GM18868 (cell line): ENCODE measurements around the gene NANOS3.

Experiments
- ATAC-seq: cut with Tn5 transposase; IDR thresholded peaks from one replicate; pipeline ENCODE4 v1.9.1; 2021; ENCODE audit warnings: mild to moderate bottlenecking, moderate library complexity; ENCODE audit not compliant: unreplicated experiment

Gene NANOS3

GRCh38 chr19:13882836-13883235 lies 5.9 kb downstream of the NANOS3 start:
- no peak for ATAC-seq

DNA sequence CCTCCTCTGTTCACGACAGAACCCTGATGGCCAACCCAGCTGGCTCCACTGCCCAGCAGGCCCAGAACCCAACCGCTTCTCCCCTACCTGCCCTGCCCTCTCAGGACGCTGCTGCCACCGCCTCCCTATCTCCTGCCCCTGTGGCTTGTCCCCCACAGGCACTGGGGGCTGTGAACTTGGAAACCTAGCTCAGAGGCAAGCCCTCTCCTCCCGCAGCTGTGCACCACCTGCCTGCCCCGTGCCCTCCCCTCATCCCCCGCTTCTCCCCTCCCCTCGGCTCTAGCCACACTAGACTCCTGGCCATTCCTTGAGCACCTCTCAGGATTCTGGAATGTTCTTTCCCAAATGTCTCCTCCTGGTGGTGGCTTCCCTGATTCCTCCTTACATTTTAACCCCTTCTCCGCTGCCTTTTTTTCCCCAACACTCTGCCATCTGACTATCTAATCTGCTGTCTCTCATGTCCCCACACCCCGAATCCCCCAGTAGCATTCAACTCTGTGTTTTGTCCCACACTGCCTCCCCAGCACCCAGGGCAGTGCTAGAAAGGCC lies 6.7 kb downstream of the NANOS3 start:
- no peak for ATAC-seq

DNA sequence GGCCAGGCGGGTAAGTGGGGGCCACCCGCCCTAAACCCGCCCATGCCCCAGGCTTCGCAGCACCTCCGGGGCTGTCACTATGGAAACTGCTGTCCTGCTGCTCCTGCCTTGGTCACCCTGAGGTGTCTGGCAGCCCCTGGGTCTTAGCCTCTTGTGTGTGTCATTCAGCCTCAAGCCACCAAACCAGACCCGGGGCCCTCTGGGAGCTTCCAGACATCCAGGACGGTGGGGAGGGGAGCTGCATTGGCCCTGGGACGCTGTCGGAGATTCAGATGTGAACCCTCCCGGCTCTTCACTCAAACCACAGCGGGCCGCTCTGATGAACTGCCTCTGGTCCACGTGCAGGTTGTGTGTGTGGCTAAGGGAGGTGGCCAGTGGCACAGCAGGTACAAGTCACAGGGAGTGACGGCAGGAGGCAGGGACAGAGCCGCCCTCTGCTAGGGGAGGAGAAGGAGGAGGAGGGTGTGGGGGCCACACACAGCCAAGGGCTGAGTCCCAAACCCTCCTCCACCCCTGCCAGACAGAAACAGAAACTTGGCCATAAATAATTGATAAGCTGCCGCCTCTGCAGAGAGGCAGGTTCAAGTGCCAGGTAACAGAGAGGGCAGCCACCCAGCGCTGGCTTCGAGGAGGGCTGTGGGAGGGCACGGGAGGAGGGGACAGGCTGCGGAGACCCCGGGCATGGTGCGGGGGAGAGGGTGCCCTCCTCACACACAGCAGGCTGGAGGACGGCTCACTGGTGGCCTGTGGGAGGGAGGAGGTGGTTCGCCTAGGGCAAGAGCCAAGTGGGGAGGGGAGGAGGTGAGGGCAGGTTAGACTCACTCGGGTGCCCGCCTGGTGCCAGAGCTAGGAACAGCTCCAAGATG lies 8.0 kb downstream of the NANOS3 start:
- no peak for ATAC-seq

- ATAC-seq, result no peak
Observed at GRCh38 chr19:13885826-13886365, 9.0 kb downstream of the NANOS3 start.

DNA sequence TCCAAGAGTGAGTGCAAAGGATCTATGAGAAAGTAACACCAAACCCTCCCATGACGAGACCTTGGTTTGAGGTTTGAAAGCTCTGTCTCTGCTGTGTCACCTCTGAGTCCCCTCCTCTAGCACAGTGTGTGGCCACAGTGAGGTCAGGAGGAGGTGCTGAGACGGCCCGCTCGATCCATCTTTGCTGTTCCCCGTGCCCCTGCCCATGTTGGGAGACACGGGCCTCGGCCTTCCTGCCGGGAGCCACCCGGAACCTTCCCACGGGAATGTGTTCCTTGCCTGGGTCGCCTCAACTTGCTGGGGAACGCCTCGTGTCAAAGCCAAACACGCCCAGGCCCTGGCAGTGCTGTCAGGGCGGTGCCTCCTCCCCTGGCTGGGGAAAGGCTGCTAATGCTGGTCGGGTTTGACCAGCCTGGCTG lies 10.1 kb downstream of the NANOS3 start:
- no peak for ATAC-seq

DNA sequence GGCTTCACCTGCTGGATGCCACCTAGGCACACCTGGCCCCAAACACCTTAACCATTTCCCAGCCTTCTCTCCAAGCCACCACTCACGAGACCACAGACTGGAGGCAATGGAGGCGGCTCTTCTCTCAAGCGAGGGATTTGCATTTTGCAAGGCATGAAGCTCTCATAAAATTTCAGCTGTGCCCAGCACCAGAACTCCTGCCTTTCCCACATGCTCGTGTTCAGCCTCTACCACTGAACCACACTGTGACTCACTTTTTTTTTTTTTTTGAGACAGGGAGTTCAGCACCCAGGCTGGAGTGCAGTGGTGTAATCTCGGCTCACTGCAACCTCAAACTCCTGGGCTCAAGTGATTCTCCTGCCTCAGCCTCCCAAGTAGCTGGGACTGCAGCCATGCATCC lies 10.6 kb downstream of the NANOS3 start:
- ATAC-seq, result no peak

DNA sequence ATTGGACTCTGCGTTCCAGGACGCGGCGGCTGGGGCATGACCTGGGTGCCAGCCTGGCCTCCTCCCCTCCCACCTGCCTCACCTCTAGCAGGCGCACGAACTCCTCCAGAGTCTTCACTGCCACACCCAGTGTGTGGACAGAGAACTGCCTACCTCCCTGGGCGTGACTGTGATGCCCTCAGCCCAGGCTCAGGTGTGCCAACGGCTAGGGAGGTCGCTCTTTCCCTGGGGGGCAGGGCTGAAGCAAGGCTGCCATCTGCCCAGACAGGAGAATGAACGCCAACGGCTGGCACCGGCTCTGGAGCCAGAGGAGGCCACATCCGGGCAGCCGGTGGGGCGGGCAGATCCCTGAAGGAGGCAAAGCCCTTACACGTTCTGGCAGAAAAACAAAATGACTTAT lies 11.3 kb downstream of the NANOS3 start:
- ATAC-seq, result no peak

DNA sequence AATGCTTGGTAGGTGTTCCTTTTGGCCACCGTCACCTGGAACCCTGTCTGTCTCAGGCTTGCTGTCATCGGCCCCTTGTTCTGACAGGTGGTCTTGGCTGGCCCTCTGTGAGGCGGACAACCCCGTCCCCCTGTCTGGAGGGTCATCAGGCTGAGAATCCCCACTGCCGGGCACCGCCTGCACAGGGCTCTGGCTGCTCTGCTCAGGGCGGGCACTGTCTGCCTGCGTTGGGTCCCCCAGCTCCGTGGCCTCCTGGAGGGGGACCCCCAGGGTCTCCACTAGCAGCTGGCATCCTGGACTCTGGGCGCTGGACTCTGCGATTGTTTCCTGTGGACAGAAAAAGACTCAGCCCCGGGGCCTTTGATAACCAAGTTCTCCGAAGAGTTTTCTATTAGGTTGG lies 13.2 kb downstream of the NANOS3 start:
- ATAC-seq, result no peak

- ATAC-seq, result no peak
Observed at GRCh38 chr19:13892870-13893269, 15.9 kb downstream of the NANOS3 start.

DNA sequence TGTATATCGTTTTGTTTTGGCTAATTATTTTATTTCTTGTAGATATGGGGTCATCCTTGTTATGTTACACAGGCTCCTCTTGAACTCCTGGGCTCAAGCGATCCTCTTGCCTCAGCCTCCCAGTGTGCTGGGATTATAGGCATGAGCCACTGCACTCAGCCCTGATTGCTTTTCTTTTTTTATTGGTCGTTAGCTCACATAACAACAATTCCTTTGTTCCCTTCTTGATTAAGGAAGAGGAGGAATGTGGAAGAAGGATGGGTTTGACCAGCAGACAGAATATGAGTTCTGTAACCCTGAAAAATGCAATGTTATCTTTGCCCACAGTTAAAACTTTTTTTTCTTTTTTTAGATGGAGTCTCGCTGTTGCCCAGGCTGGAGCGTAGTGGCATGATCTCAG lies 17.6 kb downstream of the NANOS3 start:
- ATAC-seq, result no peak

DNA sequence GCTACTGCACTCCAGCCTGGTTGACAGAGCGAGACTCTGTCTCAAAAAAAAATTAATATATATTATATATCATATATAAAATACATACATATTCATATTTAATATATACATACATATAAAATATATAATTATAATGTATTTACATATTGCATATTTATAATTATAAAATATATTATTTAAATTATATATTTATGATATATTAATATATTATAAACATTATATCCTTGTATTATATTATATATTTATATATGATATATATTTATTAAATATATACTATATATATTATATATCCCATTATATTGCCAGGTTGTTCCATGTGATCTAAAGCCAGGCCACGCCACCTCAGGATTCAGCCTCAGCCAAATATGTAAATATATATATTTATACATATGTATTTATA lies 19.3 kb downstream of the NANOS3 start:
- no peak for ATAC-seq

DNA sequence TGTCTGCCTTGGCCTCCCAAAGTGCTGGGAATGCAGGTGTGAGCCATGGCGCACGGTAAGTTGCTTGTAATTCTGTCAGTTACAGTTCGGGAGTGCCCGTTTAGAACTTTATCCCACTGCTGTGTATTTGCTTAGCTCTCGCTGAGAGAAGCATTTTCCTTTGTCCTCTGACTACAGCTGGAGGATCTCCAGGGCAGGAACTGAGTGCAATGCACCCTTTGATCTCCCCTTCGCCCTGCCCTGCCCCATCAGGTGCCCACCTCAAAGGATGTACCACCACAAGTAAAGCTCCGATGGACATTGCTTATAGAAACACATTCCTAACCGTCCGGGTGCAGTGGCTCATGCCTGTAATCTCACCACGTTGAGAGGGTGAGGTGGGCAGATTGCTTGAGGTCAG lies 22.5 kb downstream of the NANOS3 start:
- ATAC-seq, result no peak

GRCh38 chr19:13899912-13900584 lies 23.1 kb downstream of the NANOS3 start:
- ATAC-seq, result no peak

DNA sequence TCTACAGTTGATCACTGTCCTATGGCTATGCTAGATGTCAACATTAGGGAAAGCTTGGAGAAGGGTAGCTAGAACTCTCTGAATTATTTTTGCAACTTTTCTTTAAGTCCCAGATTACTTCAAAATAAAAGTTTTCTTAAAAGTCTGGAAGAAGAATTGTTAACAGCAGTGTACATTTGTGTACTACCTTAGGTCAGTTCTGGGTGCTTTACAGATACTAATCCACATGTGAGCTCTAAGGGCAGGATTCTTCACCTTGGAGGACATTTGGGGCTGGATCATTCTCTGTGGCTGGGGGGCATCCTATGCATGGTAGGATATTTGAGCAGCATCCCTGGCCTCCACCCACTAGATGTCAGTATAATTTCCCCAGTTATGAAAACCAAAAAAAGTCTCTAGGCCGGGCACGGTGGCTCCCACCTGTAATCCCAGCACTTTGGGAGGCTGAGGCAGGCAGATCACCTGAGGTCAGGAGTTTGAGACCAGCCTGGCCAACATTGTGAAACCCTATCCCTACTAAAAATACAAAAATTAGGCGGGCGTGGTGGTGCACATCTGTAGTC lies 26.1 kb downstream of the NANOS3 start:
- no peak for ATAC-seq

GRCh38 chr19:13905634-13906520 lies 28.9 kb downstream of the NANOS3 start, which contains the start of the genes BRME1 and CC2D1A:
Gene BRME1 (minus strand): TSS chr19:13906117. CDS start chr19:13904892, 1,225 bp downstream.
Gene CC2D1A (plus strand): TSS chr19:13906201. CDS start chr19:13906442, 241 bp downstream.
- ATAC-seq, result peak; percentile 93

- ATAC-seq, result peak; percentile 24
Observed at GRCh38 chr19:13906521-13906904, 29.6 kb downstream of the NANOS3 start.

GRCh38 chr19:13906910-13907309 lies 30.0 kb downstream of the NANOS3 start:
- ATAC-seq, result no peak

- no peak for ATAC-seq
Observed at GRCh38 chr19:13908674-13909073, 31.7 kb downstream of the NANOS3 start.

DNA sequence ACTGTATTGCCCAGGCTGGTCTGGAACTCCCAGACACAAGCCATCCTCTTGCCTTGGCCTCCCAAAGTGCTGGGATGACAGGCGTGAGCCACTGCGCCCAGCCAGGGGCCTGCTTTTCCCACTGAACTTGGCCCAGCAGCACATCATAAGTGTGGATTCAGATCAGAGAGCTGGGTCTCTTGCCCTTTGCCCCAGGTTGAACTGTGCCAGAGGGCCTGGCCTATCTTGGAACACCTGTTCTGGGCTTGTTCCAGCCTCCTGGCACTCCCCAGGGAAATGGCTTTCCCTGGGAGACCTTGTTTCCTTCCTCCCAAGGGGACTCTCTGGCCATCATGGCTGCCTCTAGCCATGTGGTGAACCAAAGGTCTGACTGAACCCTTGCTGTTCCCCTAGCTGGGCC lies 32.5 kb downstream of the NANOS3 start:
- ATAC-seq, result no peak

DNA sequence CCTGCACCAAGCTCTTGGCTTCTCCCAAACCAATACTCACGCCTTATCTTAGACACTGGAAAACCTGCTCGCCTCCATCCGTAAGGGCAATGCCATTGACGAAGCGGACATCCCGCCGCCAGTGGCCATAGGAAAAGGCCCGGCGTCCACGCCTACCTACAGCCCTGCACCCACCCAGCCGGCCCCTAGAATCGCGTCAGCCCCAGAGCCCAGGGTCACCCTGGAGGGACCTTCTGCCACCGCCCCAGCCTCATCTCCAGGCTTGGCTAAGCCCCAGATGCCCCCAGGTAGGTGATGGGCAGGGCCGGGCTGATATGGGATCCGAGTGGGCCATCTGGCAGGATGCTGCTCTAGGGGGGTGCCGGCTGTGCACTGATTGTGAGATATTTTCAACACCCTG lies 36.4 kb downstream of the NANOS3 start:
- no peak for ATAC-seq
